Fibroblast of villous mesenchyme (primary cell): ENCODE results near the gene DDAH2. TPM values are rescaled to one million over a fixed set of nuclear protein-coding genes. Genes with fewer than 3 reads are reported as not detected.

Experiments
- DNase-seq: peaks from one replicate; pipeline ENCODE4 v3.0.0-alpha.2; 2010; ENCODE audit warnings: low read depth
- H3K4me3 ChIP-seq: 2 replicates; pipeline ENCODE4 v1.5.1; 2011; ENCODE audit warnings: low read depth, mild to moderate bottlenecking, low read length
- CTCF ChIP-seq: IDR thresholded peaks from 2 replicates; pipeline ENCODE4 v1.5.1; 2012; ENCODE audit warnings: low read depth, mild to moderate bottlenecking, low read length; ENCODE audit not compliant: insufficient read depth
- total RNA-seq: library from RNA; depleted of rRNA; stranded (reverse); fragments of >200 nt; gene quantifications from 2 replicates; pipeline ENCODE4 v1.2.3, GENCODE V29; 2012

Gene DDAH2
- total RNA-seq, 1 donor = 60.5 TPM

- H3K4me3 ChIP-seq = no peak overlapping the region
- TF ChIP-seq CTCF = no peak
- DNase-seq = no peak
Measured at GRCh38 chr6:31719001-31719400, 10.1 kb downstream of the DDAH2 start.

GRCh38 chr6:31718265-31718664 is 10.8 kb downstream of the DDAH2 start:
- no peak for TF ChIP-seq CTCF
- H3K4me3 ChIP-seq = no peak overlapping the region
- no peak for DNase-seq

- no peak overlapping the region for H3K4me3 ChIP-seq
- no peak for DNase-seq
- TF ChIP-seq CTCF = no peak
Measured at GRCh38 chr6:31717499-31718222, 11.4 kb downstream of the DDAH2 start.

- TF ChIP-seq CTCF = no peak
- no peak for DNase-seq
- H3K4me3 ChIP-seq = no peak within 1 kb of the TSS
Measured at GRCh38 chr6:31715022-31715958, 13.8 kb downstream of the DDAH2 start, which contains the start of gene LY6G6D. Gene LY6G6D (plus strand): TSS chr6:31715348. CDS start chr6:31715356, 8 bp downstream.

GRCh38 chr6:31713991-31714684 is 15.0 kb downstream of the DDAH2 start:
- TF ChIP-seq CTCF = no peak
- no peak for DNase-seq
- no peak overlapping the region for H3K4me3 ChIP-seq

GRCh38 chr6:31713465-31713864 is 15.6 kb downstream of the DDAH2 start:
- no peak for DNase-seq
- TF ChIP-seq CTCF = no peak
- H3K4me3 ChIP-seq = no peak overlapping the region
